ENCODE results near the gene GRK7. TPM values are rescaled to one million over a fixed set of nuclear protein-coding genes. Genes with fewer than 3 reads are reported as not detected.

Gene GRK7
- total and polyA plus RNA-seq, 4 donors: 0.20 to 0.22 (median 0.21) TPM; not detected in 1

DNA sequence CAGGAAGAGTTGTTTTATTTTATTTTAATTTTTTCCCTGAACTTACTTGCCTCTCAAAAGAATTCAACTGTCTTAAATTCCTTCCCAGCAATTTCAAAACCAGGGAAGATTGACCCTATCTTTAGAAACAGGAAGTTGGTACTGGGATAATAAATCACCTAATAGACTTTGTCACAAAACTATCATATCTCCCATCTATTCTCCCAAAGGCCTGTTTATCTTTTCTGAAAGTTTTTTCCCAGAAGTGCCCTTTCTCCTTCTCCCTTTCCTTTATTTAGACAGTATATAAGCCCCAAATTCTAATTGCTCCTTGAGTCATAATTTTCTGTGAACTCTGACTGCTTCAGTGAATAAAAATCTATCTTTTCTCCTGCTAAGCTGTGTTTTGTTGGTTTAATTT, 28.0 kb upstream of the GRK7 start:
- Histone ChIP-seq H3K27me3 (ENCODE audit: control insufficient read depth, insufficient read depth, low read length) (no peaks in the 10 kb centered on the region), H3K36me3 (ENCODE audit: control insufficient read depth, insufficient read depth, low read length) (no peaks in the 10 kb centered on the region), H3K9me3 (ENCODE audit: control insufficient read depth, insufficient read depth, low read length) (no peaks in the 10 kb centered on the region), H3K4me3 (ENCODE audit: low read depth, low read length) (no peak overlapping the region), H3K27ac (ENCODE audit: low read depth, low read length) (no peak overlapping the region), H3K4me1 (ENCODE audit: control insufficient read depth, insufficient read depth, low read length) (peaks cover 3% of the 10 kb centered on the region)
- DNase-seq (ENCODE audit: low read depth in 4 of 6, low spot score in 6 of 6): no peak

DNA sequence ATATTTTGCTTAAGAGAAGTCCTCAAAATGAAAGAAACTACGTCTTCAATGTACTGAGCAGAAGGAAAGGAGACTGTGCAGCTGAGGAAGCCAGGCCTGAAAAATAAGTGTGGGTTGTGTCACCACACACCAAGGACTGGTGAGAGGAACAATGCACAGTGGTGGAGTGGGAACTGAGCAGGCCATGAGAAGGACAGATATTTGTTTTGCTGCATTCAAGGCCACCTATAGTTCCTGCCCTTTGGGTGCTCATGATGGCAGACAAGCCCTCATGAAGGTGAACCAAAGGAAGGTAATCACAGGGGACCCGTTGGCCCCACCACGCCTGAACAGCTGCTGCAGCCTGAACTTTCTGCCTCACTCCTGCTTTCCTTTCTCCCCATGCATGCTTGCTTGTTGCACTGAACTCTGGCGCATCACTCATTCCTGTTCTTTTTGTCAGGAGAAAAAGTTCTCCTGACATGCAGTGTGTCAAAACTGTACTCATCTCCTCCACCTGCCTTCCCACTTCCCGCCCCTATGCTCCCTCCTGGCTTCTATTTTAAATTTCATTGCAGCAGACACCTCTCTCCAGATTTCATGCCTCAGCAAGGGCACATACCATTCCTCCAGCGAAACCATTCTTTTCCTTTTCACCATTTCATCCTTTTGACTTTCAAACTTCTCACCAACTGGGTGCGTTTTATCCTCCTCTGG, 27.3 kb upstream of the GRK7 start:
- Histone ChIP-seq H3K36me3 (ENCODE audit: control insufficient read depth, insufficient read depth, low read length) (no peaks in the 10 kb centered on the region), H3K9me3 (ENCODE audit: control insufficient read depth, insufficient read depth, low read length) (no peaks in the 10 kb centered on the region), H3K4me1 (ENCODE audit: control insufficient read depth, insufficient read depth, low read length) (peaks cover 3% of the 10 kb centered on the region), H3K4me3 (ENCODE audit: low read depth, low read length) (no peak overlapping the region), H3K27ac (ENCODE audit: low read depth, low read length) (no peak overlapping the region), H3K27me3 (ENCODE audit: control insufficient read depth, insufficient read depth, low read length) (no peaks in the 10 kb centered on the region)
- no peak for DNase-seq (ENCODE audit: low read depth in 4 of 6, low spot score in 6 of 6)
- WGBS (ENCODE audit: insufficient coverage): 91% methylated on average over 7 of the region's 7 CpGs

DNA sequence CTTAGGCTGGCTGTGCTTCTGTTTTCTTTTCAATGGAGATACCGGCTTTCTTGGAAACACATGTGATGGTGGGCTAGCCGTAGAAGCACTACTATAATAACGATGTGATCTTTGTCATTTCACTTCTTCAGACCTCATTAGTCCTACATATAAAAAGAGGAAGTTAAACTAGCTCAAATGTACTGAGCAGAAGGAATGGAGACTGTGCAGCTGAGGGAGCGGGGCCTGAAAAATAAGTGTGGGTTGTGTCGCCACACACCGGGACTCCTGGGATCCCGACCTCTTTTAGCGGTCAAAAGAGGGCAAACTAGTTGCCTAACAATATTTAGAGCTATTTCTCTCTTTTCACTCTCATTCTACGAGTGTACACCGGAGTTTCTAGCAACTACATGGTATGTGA, 26.1 kb upstream of the GRK7 start:
- WGBS (ENCODE audit: insufficient coverage): 100% methylated on average over 2 of the region's 10 CpGs
- Histone ChIP-seq H3K4me1 (ENCODE audit: control insufficient read depth, insufficient read depth, low read length) (peaks cover 3% of the 10 kb centered on the region), H3K9me3 (ENCODE audit: control insufficient read depth, insufficient read depth, low read length) (no peaks in the 10 kb centered on the region), H3K36me3 (ENCODE audit: control insufficient read depth, insufficient read depth, low read length) (no peaks in the 10 kb centered on the region), H3K27me3 (ENCODE audit: control insufficient read depth, insufficient read depth, low read length) (no peaks in the 10 kb centered on the region), H3K27ac (ENCODE audit: low read depth, low read length) (no peak overlapping the region), H3K4me3 (ENCODE audit: low read depth, low read length) (no peak overlapping the region)
- DNase-seq (ENCODE audit: low read depth in 4 of 6, low spot score in 6 of 6): no peak

DNA sequence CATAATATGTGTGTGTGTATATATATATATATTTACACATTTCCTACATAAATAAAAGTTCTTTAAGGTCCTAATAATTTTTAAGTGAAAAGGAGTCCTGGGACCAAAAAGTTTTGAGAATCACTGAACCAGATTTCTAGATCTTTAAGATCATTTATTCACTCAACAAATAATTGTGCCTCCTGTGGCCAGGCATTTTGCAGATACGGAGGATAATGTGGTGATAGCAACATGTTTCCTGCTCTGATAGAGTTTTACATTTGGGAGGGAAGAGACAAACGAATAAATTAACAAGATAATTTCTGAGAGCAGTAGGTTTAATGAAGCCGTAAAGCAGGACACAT, 25.6 kb upstream of the GRK7 start:
- H3K36me3 ChIP-seq (ENCODE audit: control insufficient read depth, insufficient read depth, low read length): no peaks in the 10 kb centered on the region
- H3K27me3 ChIP-seq (ENCODE audit: control insufficient read depth, insufficient read depth, low read length): no peaks in the 10 kb centered on the region
- 0% methylated on average over 2 of the region's 3 CpGs for WGBS (ENCODE audit: insufficient coverage)
- H3K4me3 ChIP-seq (ENCODE audit: low read depth, low read length): peak overlapping the region; percentile 84
- H3K9me3 ChIP-seq (ENCODE audit: control insufficient read depth, insufficient read depth, low read length): no peaks in the 10 kb centered on the region
- H3K27ac ChIP-seq (ENCODE audit: low read depth, low read length): peak overlapping the region; percentile 85
- no peak for DNase-seq (ENCODE audit: low read depth in 4 of 6, low spot score in 6 of 6)
- H3K4me1 ChIP-seq (ENCODE audit: control insufficient read depth, insufficient read depth, low read length): peaks cover 3% of the 10 kb centered on the region

DNA sequence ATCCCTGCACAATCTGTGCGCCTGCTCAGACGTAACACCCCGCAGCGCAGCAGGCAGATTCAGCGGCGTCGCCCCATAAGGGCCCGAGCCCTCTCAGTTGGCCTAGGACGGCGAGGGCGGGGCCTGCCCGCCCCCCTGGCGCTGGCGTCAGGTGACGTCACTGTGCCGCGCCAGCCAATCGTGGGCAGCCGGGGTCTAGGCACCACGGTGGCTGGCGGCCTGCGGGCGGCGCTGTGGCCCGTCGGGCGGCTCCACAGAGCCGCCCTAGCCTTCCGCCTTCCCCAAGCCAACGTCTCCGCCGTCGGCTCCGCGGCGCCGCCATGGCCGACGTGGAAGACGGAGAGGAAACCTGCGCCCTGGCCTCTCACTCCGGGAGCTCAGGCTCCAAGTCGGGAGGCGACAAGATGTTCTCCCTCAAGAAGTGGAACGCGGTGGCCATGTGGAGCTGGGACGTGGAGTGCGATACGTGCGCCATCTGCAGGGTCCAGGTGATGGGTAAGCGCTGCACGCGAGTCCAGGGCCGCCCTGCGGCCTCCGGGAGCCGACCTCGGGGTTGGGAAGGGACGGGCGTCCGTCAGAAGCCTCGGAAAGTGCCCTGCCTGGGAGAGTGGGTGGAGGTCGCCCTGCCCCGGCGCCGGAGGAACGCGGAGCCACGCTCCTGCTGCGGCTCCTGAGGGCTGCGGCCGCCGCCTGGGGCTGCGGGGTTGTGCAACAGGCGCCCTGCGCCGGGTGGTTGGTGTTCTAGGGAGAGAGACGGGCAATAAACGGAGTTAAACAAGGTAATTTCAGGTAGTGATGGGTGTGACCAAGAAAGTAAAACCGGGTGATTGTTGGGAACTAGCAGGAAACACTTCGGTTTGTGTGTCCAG, 25.0 kb upstream of the GRK7 start, which contains the start of gene RNF7:
TSS of gene RNF7 (plus strand) at position 277 of the 869 bp plus-strand sequence. CDS start at position 321, 44 bp downstream.
- DNase-seq (ENCODE audit: low read depth in 4 of 6, low spot score in 6 of 6): peak; percentile 83 to 99 (median 91)
- Histone ChIP-seq H3K4me3 (ENCODE audit: low read depth, low read length) (peak within 1 kb of the TSS; percentile 84), H3K36me3 (ENCODE audit: control insufficient read depth, insufficient read depth, low read length) (no peaks in the 10 kb centered on the region), H3K4me1 (ENCODE audit: control insufficient read depth, insufficient read depth, low read length) (peaks cover 3% of the 10 kb centered on the region), H3K9me3 (ENCODE audit: control insufficient read depth, insufficient read depth, low read length) (no peaks in the 10 kb centered on the region), H3K27me3 (ENCODE audit: control insufficient read depth, insufficient read depth, low read length) (no peaks in the 10 kb centered on the region), H3K27ac (ENCODE audit: low read depth, low read length) (peak within 1 kb of the TSS; percentile 96)
- WGBS (ENCODE audit: insufficient coverage): under 1% methylated on average over 81 of the region's 81 CpGs

DNA sequence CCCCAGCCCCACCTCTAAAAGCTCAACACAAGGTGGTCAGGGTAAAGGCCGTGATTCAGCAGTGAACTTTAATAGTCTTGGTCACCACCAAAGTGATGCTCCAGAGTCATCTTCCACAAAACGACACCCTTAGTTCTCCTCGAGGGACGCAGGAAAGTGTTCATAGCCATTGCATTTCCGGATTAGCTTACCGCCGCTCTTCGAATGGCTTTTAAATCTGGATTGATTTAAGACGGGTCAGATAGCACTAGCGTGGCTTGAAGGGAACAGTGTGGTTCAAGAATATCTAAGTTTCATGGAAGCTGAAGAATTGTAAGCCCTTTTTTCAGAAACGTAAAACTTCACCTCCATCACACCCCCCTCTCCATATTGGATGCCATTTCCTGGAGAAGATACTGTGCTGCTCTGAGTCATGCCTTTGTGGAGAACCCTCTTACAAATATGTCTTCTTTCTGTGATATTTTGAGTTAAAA, 24.3 kb upstream of the GRK7 start:
- H3K9me3 ChIP-seq (ENCODE audit: control insufficient read depth, insufficient read depth, low read length): no peaks in the 10 kb centered on the region
- WGBS (ENCODE audit: insufficient coverage): 0% methylated on average over 6 of the region's 11 CpGs
- H3K4me3 ChIP-seq (ENCODE audit: low read depth, low read length): peak overlapping the region; percentile 84
- no peaks in the 10 kb centered on the region for H3K36me3 ChIP-seq (ENCODE audit: control insufficient read depth, insufficient read depth, low read length)
- peaks cover 3% of the 10 kb centered on the region for H3K4me1 ChIP-seq (ENCODE audit: control insufficient read depth, insufficient read depth, low read length)
- no peaks in the 10 kb centered on the region for H3K27me3 ChIP-seq (ENCODE audit: control insufficient read depth, insufficient read depth, low read length)
- H3K27ac ChIP-seq (ENCODE audit: low read depth, low read length): peak overlapping the region; percentile 96
- peak in 5 of 6 donors; percentile 12 to 55 (median 43) for DNase-seq (ENCODE audit: low read depth in 4 of 6, low spot score in 6 of 6)

DNA sequence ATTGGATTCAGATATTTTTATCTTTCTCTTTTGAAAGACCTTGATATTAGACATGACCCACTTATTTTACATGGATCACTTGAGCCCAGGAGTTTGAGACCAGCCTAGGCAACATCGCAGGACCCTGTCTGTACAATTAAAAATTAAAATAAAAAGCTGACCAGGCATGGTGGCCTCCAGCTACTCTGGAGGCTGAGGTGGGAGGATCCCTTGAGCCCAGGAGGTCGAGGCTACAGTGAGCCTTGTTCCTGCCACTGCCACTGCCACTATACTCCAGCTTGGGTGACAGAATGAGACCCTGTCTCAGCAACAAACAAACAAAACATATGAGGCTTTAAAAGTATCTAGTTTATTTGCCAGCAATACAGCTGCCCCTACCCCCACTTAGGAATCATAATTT, 23.5 kb upstream of the GRK7 start:
- WGBS (ENCODE audit: insufficient coverage): 67% methylated on average over 1 of the region's 2 CpGs
- Histone ChIP-seq H3K4me3 (ENCODE audit: low read depth, low read length) (peak overlapping the region; percentile 84), H3K27ac (ENCODE audit: low read depth, low read length) (no peak overlapping the region)

DNA sequence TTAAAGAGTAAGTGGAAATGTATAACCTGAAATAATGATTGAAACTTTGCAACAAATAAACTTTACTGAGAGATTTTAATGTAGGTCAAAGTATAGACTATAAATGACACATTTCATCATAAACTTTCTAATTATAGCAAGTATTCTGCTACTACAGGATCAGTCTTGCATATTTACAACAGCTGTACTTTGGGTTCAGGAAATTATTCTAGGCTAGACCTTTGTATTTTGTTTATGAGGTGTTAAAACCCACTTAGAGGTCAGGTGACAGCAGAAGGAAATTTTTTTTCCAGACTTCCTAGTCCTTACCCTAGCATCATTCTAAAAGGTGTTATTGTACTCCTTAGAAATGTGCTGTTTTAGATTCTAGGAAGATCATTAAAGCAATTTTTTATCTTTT, 22.9 kb upstream of the GRK7 start:
- no peak for DNase-seq (ENCODE audit: low read depth in 4 of 6, low spot score in 6 of 6)
- Histone ChIP-seq H3K9me3 (ENCODE audit: control insufficient read depth, insufficient read depth, low read length) (no peaks in the 10 kb centered on the region), H3K27me3 (ENCODE audit: control insufficient read depth, insufficient read depth, low read length) (no peaks in the 10 kb centered on the region), H3K4me3 (ENCODE audit: low read depth, low read length) (no peak overlapping the region), H3K4me1 (ENCODE audit: control insufficient read depth, insufficient read depth, low read length) (peaks cover 3% of the 10 kb centered on the region), H3K36me3 (ENCODE audit: control insufficient read depth, insufficient read depth, low read length) (no peaks in the 10 kb centered on the region), H3K27ac (ENCODE audit: low read depth, low read length) (no peak overlapping the region)

More for the DNA sequence above, 23.5 kb upstream of the GRK7 start:
- H3K36me3 ChIP-seq (ENCODE audit: control insufficient read depth, insufficient read depth, low read length): no peaks in the 10 kb centered on the region
- H3K4me1 ChIP-seq (ENCODE audit: control insufficient read depth, insufficient read depth, low read length): peaks cover 3% of the 10 kb centered on the region
- no peaks in the 10 kb centered on the region for H3K27me3 ChIP-seq (ENCODE audit: control insufficient read depth, insufficient read depth, low read length)
- H3K9me3 ChIP-seq (ENCODE audit: control insufficient read depth, insufficient read depth, low read length): no peaks in the 10 kb centered on the region
- DNase-seq (ENCODE audit: low read depth in 4 of 6, low spot score in 6 of 6): no peak

DNA sequence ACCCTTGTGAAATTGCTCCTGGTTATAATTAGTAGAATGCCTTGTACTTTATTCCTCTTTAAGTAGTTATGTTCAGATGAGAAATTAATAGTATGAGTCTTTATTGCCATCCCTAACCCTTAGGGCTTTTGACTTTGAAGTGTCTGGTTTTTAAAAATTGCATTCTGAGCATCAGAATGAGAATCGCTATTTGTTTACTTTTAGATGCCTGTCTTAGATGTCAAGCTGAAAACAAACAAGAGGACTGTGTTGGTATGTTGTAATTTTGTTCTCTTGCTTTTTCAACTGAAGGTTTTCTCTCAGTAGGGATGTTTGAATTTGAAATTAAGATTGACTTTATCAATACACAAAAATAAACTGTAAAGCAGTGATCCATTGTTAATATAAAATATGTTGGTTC, 19.9 kb upstream of the GRK7 start:
- WGBS (ENCODE audit: insufficient coverage): no CpG with 5 or more reads among the region's 1 CpG
- Histone ChIP-seq H3K27ac (ENCODE audit: low read depth, low read length) (no peak overlapping the region), H3K36me3 (ENCODE audit: control insufficient read depth, insufficient read depth, low read length) (peaks cover 7% of the 10 kb centered on the region), H3K27me3 (ENCODE audit: control insufficient read depth, insufficient read depth, low read length) (no peaks in the 10 kb centered on the region), H3K9me3 (ENCODE audit: control insufficient read depth, insufficient read depth, low read length) (no peaks in the 10 kb centered on the region), H3K4me1 (ENCODE audit: control insufficient read depth, insufficient read depth, low read length) (peaks cover 3% of the 10 kb centered on the region), H3K4me3 (ENCODE audit: low read depth, low read length) (no peak overlapping the region)
- no peak for DNase-seq (ENCODE audit: low read depth in 4 of 6, low spot score in 6 of 6)

All from spinal cord (tissue), 10 donors.